ENCODE results near the gene CDH4. TPM values are rescaled to one million over a fixed set of nuclear protein-coding genes. Genes with fewer than 3 reads are reported as not detected.

CDH4 gene
- total RNA-seq, 1 donor from 2014 or later: not detected

DNA sequence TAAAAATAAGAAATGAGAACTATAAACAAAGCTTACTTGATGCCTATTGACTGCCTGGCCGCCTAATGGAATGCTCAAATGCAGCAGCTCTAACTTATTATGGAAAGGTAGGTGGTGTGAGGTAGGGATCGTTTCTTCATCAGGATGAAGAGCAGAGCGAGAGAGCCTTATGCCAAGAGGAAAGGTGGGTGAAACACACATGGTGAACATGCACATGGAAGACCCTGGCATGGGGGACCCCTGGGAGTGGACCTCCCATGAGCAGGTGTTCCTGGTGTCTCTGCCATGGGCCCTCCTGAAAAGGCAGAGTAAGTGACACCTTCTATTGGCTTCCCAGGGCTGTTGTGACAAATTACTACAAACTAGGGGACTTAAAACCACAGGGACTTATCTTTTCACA, 130.1 kb downstream of the CDH4 start:
- CTCF ChIA-PET: no interaction called here
- no peak for DNase-seq
- H3K9me3 Mint-ChIP-seq: peaks cover 8% of the 10 kb centered on the region

DNA sequence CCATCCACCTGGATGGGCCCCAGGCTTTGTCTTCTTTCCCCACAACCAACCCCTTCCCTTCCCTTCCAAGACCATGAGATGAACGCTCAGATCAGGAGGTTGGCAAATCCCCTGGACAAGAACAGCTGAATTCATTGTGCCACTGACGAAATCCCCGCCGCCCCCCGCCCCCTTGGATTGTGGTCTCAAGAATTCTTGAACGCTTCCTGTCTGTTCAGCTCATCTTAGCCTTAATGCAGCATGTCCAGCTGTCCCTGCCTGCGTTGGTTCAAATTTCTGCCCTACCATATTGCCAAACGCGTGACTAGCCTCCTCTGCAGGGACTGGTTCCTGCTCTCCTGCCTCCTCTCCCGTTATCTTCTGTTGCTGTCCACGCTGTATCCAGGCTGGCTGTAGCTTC, 133.2 kb downstream of the CDH4 start:
- H3K4me3 Mint-ChIP-seq: no peak overlapping the region
- no peaks in the 10 kb centered on the region for H3K27me3 Mint-ChIP-seq
- ATAC-seq (ENCODE audit: low read depth) (no peak), DNase-seq (no peak)
- CTCF ChIA-PET: no interaction called here
- TF ChIP-seq, protein P1, sequence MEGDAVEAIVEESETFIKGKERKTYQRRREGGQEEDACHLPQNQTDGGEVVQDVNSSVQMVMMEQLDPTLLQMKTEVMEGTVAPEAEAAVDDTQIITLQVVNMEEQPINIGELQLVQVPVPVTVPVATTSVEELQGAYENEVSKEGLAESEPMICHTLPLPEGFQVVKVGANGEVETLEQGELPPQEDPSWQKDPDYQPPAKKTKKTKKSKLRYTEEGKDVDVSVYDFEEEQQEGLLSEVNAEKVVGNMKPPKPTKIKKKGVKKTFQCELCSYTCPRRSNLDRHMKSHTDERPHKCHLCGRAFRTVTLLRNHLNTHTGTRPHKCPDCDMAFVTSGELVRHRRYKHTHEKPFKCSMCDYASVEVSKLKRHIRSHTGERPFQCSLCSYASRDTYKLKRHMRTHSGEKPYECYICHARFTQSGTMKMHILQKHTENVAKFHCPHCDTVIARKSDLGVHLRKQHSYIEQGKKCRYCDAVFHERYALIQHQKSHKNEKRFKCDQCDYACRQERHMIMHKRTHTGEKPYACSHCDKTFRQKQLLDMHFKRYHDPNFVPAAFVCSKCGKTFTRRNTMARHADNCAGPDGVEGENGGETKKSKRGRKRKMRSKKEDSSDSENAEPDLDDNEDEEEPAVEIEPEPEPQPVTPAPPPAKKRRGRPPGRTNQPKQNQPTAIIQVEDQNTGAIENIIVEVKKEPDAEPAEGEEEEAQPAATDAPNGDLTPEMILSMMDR (IDR thresholded peaks at IDR 0.05): no peak
- POLR2A ChIA-PET: no interaction called here
- no peaks in the 10 kb centered on the region for H3K4me1 Mint-ChIP-seq
- intact Hi-C loops (cut with micrococcal nuclease): no loop called here
- H3K27ac Mint-ChIP-seq: no peak overlapping the region
- no peaks in the 10 kb centered on the region for H3K36me3 Mint-ChIP-seq (ENCODE audit: low read depth)
- H3K9me3 Mint-ChIP-seq: peaks cover 13% of the 10 kb centered on the region

More for the DNA sequence above, 130.1 kb downstream of the CDH4 start:
- no peaks in the 10 kb centered on the region for H3K4me1 Mint-ChIP-seq
- POLR2A ChIA-PET: no interaction called here
- no peaks in the 10 kb centered on the region for H3K36me3 Mint-ChIP-seq (ENCODE audit: low read depth)
- no peak overlapping the region for H3K4me3 Mint-ChIP-seq
- TF ChIP-seq, protein P1 (IDR thresholded peaks at IDR 0.05): no peak
- no peak for ATAC-seq (ENCODE audit: low read depth)
- intact Hi-C loops (cut with micrococcal nuclease): no loop called here
- no peak overlapping the region for H3K27ac Mint-ChIP-seq
- no peaks in the 10 kb centered on the region for H3K27me3 Mint-ChIP-seq

DNA sequence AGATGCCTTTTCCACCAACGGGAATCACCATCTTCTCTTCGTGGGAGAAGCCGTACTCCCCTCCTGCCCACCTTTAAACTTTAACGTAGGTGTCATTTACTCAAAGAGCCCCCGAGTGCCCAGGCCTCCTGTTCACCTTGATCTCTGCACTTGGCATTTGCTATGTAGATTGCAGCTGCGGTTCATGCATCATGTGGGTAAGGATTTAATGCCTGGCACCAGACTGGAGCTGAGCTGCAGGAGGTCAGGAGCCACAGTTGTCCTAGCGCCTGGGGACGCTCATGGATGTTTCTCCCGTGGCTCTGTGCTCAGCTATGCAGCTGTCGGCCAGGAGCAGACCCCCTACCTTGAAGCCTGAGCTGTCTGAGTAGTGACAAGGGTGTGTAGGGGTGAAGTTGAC, 133.7 kb downstream of the CDH4 start:
- Mint-ChIP-seq H3K9me3 (peaks cover 13% of the 10 kb centered on the region), H3K4me1 (no peaks in the 10 kb centered on the region), H3K27ac (no peak overlapping the region), H3K4me3 (no peak overlapping the region), H3K27me3 (no peaks in the 10 kb centered on the region), H3K36me3 (ENCODE audit: low read depth) (no peaks in the 10 kb centered on the region)
- DNase-seq: no peak
- no peak for ATAC-seq (ENCODE audit: low read depth)
- TF ChIP-seq, protein P1 (IDR thresholded peaks at IDR 0.05): no peak
- POLR2A ChIA-PET: no interaction called here
- CTCF ChIA-PET: no interaction called here
- intact Hi-C loops (cut with micrococcal nuclease): no loop called here

DNA sequence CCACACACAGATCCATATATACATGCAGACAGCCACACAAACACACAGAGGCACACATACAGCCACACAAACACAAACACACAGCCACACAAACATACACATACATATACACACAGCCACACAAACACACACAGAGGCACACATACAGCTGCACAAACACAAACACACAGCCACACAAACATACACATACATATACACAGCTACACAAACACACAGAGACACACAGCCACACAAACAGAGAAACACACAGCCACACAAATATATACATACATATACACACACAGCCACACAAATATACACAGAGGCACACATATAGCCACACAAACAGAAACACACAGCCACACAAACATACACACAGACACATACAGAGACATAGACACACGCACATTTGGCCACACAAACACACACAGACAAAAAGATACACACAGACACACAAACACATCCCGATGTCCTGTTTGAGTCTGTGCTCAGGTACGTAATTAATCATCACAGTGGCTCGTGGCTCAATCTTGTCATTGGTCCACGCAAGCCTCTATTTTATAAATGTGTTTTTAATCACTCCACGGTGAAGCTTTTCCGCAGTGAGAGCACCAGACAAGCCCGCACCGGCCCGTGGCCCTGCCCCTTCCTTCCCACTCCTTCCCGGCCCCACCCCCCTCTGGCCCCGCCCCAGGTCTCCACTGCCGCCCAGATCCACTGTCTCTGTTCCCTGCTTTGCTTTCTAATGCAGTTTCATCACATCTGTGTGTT, 135.3 kb downstream of the CDH4 start:
- Mint-ChIP-seq H3K4me1 (no peaks in the 10 kb centered on the region), H3K9me3 (peaks cover 11% of the 10 kb centered on the region), H3K4me3 (no peak overlapping the region), H3K27me3 (no peaks in the 10 kb centered on the region), H3K36me3 (ENCODE audit: low read depth) (no peaks in the 10 kb centered on the region), H3K27ac (no peak overlapping the region)
- ChIA-PET CTCF (no interaction called here), POLR2A (no interaction called here)
- intact Hi-C loops (cut with micrococcal nuclease): no loop called here
- no peak for ATAC-seq (ENCODE audit: low read depth)
- TF ChIP-seq, protein P1 (IDR thresholded peaks at IDR 0.05): no peak
- DNase-seq: no peak

DNA sequence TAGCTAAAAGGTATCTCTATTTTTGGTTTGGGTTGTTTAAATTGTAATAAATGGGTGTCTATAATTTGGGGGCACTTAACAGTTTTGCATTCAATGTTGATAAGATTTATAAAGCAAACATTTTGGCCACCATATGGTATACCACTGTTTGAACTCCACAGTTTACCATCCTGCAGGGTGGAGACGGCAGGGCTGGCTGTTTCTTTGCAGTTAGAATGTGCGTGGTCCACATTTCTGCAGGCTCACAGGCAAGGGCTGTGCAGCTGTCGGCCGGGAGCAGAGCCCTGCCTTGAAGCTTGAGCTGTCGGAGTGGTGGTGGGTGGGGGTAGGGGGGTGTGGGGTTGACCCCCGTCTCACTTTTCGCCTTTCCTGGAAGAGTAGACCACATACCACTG, 135.9 kb downstream of the CDH4 start:
- Mint-ChIP-seq H3K27ac (no peak overlapping the region), H3K4me1 (no peaks in the 10 kb centered on the region), H3K4me3 (no peak overlapping the region), H3K36me3 (ENCODE audit: low read depth) (no peaks in the 10 kb centered on the region), H3K27me3 (no peaks in the 10 kb centered on the region), H3K9me3 (peaks cover 8% of the 10 kb centered on the region)
- CTCF ChIA-PET: no interaction called here
- POLR2A ChIA-PET: no interaction called here
- TF ChIP-seq, protein P1 (IDR thresholded peaks at IDR 0.05): no peak
- ATAC-seq (ENCODE audit: low read depth) (no peak), DNase-seq (no peak)
- intact Hi-C loops (cut with micrococcal nuclease): no loop called here

All from activated B cell treated with CpG ODN at 0.5 μM for 24 hours (primary cell).